Activated T-cell treated with anti-CD3 and anti-CD28 coated beads for 48 hours (primary cell): ENCODE measurements around the gene RABGAP1L.

Experiments
- DNase-seq: peaks from one replicate; pipeline ENCODE4 v3.0.0-alpha.2; 2020; ENCODE audit warnings: low read depth

Gene RABGAP1L

GRCh38 chr1:174964972-174965361 is 805.6 kb downstream of the RABGAP1L start:
- DNase-seq = no peak

GRCh38 chr1:174965362-174966007 is 806.2 kb downstream of the RABGAP1L start:
- no peak for DNase-seq

- DNase-seq = no peak
Observed at GRCh38 chr1:174966008-174966572, 806.8 kb downstream of the RABGAP1L start.

GRCh38 chr1:174967845-174968705 is 808.8 kb downstream of the RABGAP1L start:
- DNase-seq = no peak

GRCh38 chr1:174968750-174969244 is 809.5 kb downstream of the RABGAP1L start:
- DNase-seq = no peak

- DNase-seq = no peak
Observed at GRCh38 chr1:174969977-174970376, 810.7 kb downstream of the RABGAP1L start.

- no peak for DNase-seq
Observed at GRCh38 chr1:174971466-174971865, 812.1 kb downstream of the RABGAP1L start.

- DNase-seq = no peak
Observed at GRCh38 chr1:174971902-174972301, 812.6 kb downstream of the RABGAP1L start.

GRCh38 chr1:174974711-174975119 is 815.4 kb downstream of the RABGAP1L start:
- DNase-seq = no peak

- DNase-seq = no peak
Observed at GRCh38 chr1:174975764-174976163, 816.4 kb downstream of the RABGAP1L start.

- no peak for DNase-seq
Observed at GRCh38 chr1:174976436-174977108, 817.3 kb downstream of the RABGAP1L start.

GRCh38 chr1:174982971-174983689 is 823.8 kb downstream of the RABGAP1L start:
- no peak for DNase-seq

GRCh38 chr1:174984952-174985351 is 825.6 kb downstream of the RABGAP1L start:
- DNase-seq = no peak

GRCh38 chr1:174988539-174988938 is 829.2 kb downstream of the RABGAP1L start:
- DNase-seq = no peak

- DNase-seq = no peak
Observed at GRCh38 chr1:174988986-174989385, 829.7 kb downstream of the RABGAP1L start.

- DNase-seq = no peak
Observed at GRCh38 chr1:174989536-174990220, 830.4 kb downstream of the RABGAP1L start.

- no peak for DNase-seq
Observed at GRCh38 chr1:174990382-174990999, 831.2 kb downstream of the RABGAP1L start.

GRCh38 chr1:174991473-174991872 is 832.2 kb downstream of the RABGAP1L start:
- no peak for DNase-seq

GRCh38 chr1:174995121-174995520 is 835.8 kb downstream of the RABGAP1L start:
- no peak for DNase-seq

- DNase-seq = no peak
Observed at GRCh38 chr1:174995916-174996315, 836.6 kb downstream of the RABGAP1L start.

- DNase-seq = no peak
Observed at GRCh38 chr1:174996476-174996875, 837.2 kb downstream of the RABGAP1L start.
